GM12801 (cell line): ENCODE data around the gene FKBP1C.

Experiments
- CTCF ChIP-seq: IDR thresholded peaks from one replicate; pipeline ENCODE4 v1.5.1; 2011; ENCODE audit warnings: control low read depth; ENCODE audit not compliant: insufficient read length; ENCODE audit errors: extremely low read depth

FKBP1C gene

GRCh38 chr6:63249875-63250482, 38.7 kb downstream of the FKBP1C start:
- TF ChIP-seq CTCF, result no peak

- no peak for TF ChIP-seq CTCF
Measured at GRCh38 chr6:63259153-63259552, 47.9 kb downstream of the FKBP1C start.

GRCh38 chr6:63261820-63262219, 50.6 kb downstream of the FKBP1C start:
- TF ChIP-seq CTCF, result no peak
